ENCODE measurements around the gene NPHP4. TPM values are rescaled to one million over a fixed set of nuclear protein-coding genes. Genes with fewer than 3 reads are reported as not detected.
A peak's percentile ranks its signal among the peaks of the same experiment; 100 is the strongest.

The NPHP4 gene
- total and polyA plus RNA-seq, 9 of the 15 experiments (the other 6 are each of a cell fraction or from before 2014, with no cell fraction given) = 0.52 to 26.2 (median 6.7) TPM

GRCh38 chr1:5909576-5910275, 82.5 kb downstream of the NPHP4 start:
- H2AFZ ChIP-seq (ENCODE audit: low read depth, low read length) = no peak overlapping the region
- intact Hi-C loops (cut with micrococcal nuclease) (loop anchor here (10.0 kb wide), 1 partner anchor 275 kb away; no protein-coding TSS in a partner anchor), in situ Hi-C loops (cut with MboI) (loop anchor here (10.0 kb wide), 1 partner anchor 405 kb away; no protein-coding TSS in a partner anchor)
- H3K4me1 ChIP-seq (replicated peaks in 1 of 2; ENCODE audit: control insufficient read depth in 2 of 2, insufficient read depth in 2 of 2, low read length in 2 of 2) = peaks cover 0 to 28% of the 10 kb centered on the region in 2 experiments; a peak in 1 of 5 replicates
- TF ChIP-seq ZNF449 (CRISPR knock-in tag; IDR thresholded peaks at IDR 0.05) (no peak), CTCF (IDR thresholded peaks at IDR 0.05 in 2 of 3, conservative IDR thresholded peaks at IDR 0.05 in 1 of 3; ENCODE audit: insufficient read depth in 2 of 3, low read depth in 1 of 3, low read length in 3 of 3) (peak in 1 of 3 experiments; percentile 6; a peak in 1 of 6 replicates)
- H3K4me2 ChIP-seq (ENCODE audit: insufficient read depth, low read length) = no peak overlapping the region
- H3K9ac ChIP-seq (ENCODE audit: insufficient read depth in 1 of 2, low read depth in 2 of 2, low read length in 2 of 2) = peak overlapping the region in 1 of 2 experiments; percentile 53; a peak in 1 of 4 replicates
- H3K27ac ChIP-seq (ENCODE audit: extremely low read depth, low read depth, low read length) = no peak overlapping the region
- no peaks in the 10 kb centered on the region for H3K9me3 ChIP-seq (replicated peaks; ENCODE audit: control insufficient read depth, insufficient read depth, low read depth, low read length)
- H4K20me1 ChIP-seq (replicated peaks; ENCODE audit: control insufficient read depth, insufficient read depth, low read length) = no peaks in the 10 kb centered on the region
- ChIA-PET CTCF (ENCODE audit: low intra/inter-chr PET ratio) (no interaction called here), POLR2A (interaction anchor here (0.8 to 0.9 kb wide), 2 partner anchors 9 to 24 kb away, joined by 3 read pairs; no protein-coding TSS in a partner anchor)
- no peaks in the 10 kb centered on the region for H3K79me2 ChIP-seq (ENCODE audit: control insufficient read depth, insufficient read depth, low read length)
- 87% methylated on average over 14 of the region's 14 CpGs for WGBS (ENCODE audit: insufficient coverage, low coverage, missing lambda C conversion rate)
- no peak overlapping the region for H3K4me3 ChIP-seq
- DNase-seq (ENCODE audit: extremely low read depth in 1 of 4, low spot score in 3 of 4) = no peak
- no peak for FAIRE-seq
- peaks cover 26% of the 10 kb centered on the region; the same call in 1 of the 3 replicates for H3K36me3 ChIP-seq (ENCODE audit: control insufficient read depth, insufficient read depth, low read length)
- no TSS peak for BruUV-seq (replicated peaks)
- no peaks in the 10 kb centered on the region for H3K9me1 ChIP-seq (ENCODE audit: control insufficient read depth, insufficient read depth, low read length)
- no peaks in the 10 kb centered on the region for H3K27me3 ChIP-seq (ENCODE audit: control insufficient read depth in 2 of 2, insufficient read depth in 2 of 2, low read length in 2 of 2)
- ATAC-seq = no peak
